ENCODE results near the gene TPX2.

DNA sequence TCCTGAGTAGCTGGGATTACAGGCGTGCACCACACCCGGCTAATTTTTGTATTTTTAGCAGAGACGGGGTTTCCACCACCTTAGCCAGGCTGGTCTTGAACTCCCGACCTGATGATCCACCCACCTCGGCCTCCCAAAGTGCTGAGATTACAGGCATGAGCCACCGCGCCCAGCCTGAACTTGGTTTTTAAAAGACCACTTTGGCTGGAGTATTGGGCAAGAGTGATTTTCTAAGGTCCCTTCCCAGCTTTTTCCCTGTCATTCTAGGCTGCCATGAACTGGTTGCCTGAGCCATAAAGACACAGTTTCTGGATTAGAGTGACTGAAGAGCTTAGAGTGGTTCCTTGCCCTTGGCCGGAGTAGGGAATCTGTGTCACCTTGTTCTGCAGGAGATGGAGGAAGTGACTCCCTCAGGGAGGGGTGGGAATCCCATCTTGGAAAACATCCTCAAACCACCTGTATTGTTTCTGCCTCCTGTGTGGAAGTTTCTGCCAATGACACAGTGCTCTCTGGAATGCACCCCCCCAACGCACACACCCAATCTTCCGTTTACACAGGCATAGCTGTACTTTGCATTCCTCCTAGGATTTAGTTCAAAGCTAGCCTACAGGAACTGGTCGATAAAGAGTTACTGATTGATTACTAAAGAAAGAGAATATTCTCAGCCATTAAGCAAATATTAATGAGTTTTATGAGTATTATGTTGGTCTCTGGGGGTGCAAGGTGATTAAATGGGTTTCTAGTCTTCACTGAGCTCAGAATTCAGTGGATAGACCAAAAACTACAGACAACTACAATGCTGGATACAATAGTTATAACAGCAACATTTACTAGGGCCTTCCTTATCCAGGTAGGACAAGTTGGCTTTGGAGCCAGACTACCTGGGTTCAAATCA is 34.6 kb upstream of the TPX2 start:
- TF ChIP-seq, protein P1, sequence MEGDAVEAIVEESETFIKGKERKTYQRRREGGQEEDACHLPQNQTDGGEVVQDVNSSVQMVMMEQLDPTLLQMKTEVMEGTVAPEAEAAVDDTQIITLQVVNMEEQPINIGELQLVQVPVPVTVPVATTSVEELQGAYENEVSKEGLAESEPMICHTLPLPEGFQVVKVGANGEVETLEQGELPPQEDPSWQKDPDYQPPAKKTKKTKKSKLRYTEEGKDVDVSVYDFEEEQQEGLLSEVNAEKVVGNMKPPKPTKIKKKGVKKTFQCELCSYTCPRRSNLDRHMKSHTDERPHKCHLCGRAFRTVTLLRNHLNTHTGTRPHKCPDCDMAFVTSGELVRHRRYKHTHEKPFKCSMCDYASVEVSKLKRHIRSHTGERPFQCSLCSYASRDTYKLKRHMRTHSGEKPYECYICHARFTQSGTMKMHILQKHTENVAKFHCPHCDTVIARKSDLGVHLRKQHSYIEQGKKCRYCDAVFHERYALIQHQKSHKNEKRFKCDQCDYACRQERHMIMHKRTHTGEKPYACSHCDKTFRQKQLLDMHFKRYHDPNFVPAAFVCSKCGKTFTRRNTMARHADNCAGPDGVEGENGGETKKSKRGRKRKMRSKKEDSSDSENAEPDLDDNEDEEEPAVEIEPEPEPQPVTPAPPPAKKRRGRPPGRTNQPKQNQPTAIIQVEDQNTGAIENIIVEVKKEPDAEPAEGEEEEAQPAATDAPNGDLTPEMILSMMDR (IDR thresholded peaks at IDR 0.05) = no peak
- TF ChIP-seq POLR2A (IDR thresholded peaks at IDR 0.05) = no peak
- peak in 3 of 4 donors; percentile 47 to 88 (median 67) for TF ChIP-seq EP300 (IDR thresholded peaks at IDR 0.05)
- peak; percentile 25 to 76 for TF ChIP-seq POLR2AphosphoS5 (IDR thresholded peaks at IDR 0.05)
